ENCODE results near the gene GOSR1.
"Not testable (repeated sequence)": the region's sequence is repeated elsewhere in the genome, so short reads cannot be mapped to it uniquely, and the experiment has no call there.

GOSR1 gene

DNA sequence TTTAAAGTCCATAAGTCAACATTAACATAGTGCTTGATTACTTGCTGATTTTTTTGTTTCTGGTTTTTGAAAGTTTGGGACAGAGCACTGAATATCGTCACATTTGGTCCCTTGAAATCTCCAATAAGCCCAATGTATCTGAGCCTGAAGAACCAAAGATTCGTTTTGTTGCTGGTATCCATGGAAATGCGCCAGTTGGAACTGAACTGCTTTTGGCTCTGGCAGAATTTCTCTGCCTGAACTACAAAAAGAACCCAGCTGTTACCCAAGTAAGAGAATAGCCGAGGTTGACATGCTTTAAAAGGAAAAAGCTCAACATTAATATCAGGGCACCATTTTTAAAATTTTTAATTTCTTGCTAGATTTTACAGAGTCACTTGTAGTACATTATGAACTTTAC, 27.7 kb upstream of the GOSR1 start:
- Histone ChIP-seq H3K4me1 (no peaks in the 10 kb centered on the region), H3K9me3 (no peaks in the 10 kb centered on the region), H3K4me3 (ENCODE audit: low read depth, low read length) (no peak overlapping the region), H3K27me3 (no peaks in the 10 kb centered on the region), H3K36me3 (no peaks in the 10 kb centered on the region; the same call in 1 of the 2 replicates)
- DNase-seq, result no peak
- TF ChIP-seq, protein P1, sequence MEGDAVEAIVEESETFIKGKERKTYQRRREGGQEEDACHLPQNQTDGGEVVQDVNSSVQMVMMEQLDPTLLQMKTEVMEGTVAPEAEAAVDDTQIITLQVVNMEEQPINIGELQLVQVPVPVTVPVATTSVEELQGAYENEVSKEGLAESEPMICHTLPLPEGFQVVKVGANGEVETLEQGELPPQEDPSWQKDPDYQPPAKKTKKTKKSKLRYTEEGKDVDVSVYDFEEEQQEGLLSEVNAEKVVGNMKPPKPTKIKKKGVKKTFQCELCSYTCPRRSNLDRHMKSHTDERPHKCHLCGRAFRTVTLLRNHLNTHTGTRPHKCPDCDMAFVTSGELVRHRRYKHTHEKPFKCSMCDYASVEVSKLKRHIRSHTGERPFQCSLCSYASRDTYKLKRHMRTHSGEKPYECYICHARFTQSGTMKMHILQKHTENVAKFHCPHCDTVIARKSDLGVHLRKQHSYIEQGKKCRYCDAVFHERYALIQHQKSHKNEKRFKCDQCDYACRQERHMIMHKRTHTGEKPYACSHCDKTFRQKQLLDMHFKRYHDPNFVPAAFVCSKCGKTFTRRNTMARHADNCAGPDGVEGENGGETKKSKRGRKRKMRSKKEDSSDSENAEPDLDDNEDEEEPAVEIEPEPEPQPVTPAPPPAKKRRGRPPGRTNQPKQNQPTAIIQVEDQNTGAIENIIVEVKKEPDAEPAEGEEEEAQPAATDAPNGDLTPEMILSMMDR (IDR thresholded peaks at IDR 0.05; ENCODE audit: low read depth, low read length), result no peak

DNA sequence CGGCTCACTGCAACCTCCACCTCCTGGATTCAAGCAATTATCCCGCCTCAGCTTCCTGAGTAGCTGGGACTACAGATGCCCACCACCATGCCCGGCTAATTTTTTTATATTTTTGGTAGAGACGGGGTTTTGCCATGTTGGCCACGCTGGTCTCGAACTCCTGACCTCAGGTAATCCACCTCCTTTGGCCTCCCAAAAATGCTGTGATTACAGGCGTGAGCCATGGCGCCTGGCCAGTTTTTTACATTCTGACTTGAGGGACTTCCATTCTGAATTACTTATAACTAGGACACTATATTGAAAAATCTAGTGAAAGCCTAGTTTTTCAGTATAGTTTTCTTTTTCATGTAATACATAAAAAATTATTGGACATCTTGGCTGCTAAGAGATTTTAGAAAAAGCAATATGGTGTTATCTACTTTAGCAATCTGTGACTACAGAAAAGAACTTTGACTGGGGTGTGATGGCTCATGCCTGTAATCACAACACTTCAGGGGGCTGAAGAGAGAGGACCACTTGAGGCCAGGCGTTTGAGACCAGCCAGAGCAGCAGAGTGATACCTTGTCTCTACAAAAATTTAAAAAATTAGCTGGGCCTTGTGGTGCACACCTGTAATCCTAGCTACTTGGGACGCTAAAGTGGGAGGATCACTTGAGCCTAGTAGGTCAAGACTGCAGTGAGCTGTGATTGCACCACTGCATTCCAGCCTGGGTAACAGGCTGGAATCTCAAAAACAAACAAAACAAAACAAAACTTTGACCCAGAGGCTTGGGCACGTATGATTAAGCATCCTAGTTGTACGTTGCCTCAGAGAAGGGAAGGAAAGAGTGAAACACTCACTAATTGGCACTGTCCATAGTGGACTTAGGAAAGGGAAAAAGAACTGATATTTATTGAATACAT, 26.8 kb upstream of the GOSR1 start:
- TF ChIP-seq, protein P1 (IDR thresholded peaks at IDR 0.05; ENCODE audit: low read depth, low read length), result no peak
- DNase-seq, result no peak

DNA sequence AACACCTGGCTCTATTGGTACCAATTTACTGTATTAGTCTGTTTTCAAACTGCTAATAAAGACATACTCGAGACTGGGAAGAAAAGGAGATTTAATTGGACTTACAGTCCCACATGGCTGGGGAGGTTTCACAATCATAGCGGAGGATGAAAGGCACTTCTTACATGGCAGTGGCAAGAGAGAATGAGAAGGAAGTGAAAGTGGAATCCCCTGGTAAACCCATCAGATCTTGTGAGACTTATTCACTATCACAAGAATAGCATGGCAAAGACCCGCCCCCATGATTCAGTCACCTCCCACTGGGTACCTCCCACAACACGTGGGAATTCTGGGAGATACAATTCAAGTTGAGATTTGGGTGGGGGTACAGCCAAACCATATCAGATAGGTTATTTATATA, 22.6 kb upstream of the GOSR1 start:
- Histone ChIP-seq H3K4me3 (ENCODE audit: low read depth, low read length) (no peak overlapping the region), H3K4me1 (no peaks in the 10 kb centered on the region), H3K9me3 (no peaks in the 10 kb centered on the region), H3K27me3 (no peaks in the 10 kb centered on the region), H3K36me3 (peaks cover 3% of the 10 kb centered on the region)
- TF ChIP-seq, protein P1 (IDR thresholded peaks at IDR 0.05; ENCODE audit: low read depth, low read length), result no peak
- no peak for DNase-seq

More for the DNA sequence above, 26.8 kb upstream of the GOSR1 start:
- Histone ChIP-seq H3K36me3 (no peaks in the 10 kb centered on the region; the same call in 1 of the 2 replicates), H3K4me1 (no peaks in the 10 kb centered on the region), H3K4me3 (ENCODE audit: low read depth, low read length) (no peak overlapping the region), H3K9me3 (no peaks in the 10 kb centered on the region), H3K27me3 (no peaks in the 10 kb centered on the region)

DNA sequence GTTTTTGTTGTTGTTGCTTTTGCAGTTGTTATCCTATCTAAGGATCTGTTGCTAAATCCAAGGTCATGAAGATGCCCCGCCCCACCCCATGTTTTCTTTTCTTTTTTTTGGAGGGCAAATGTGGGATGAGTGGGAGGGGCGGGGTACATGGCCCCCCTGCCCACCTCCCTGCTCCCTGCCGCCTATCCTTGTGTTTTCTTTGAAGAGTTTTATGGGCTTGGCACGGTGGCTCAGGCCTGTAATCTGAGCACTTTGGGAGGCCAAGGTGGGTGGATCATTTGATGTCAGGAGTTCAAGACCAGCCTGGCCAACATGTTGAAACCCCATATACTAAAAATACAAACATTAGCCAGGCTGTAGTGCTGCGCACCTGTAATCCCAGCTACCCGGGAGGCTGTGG, 18.8 kb upstream of the GOSR1 start:
- Histone ChIP-seq H3K36me3 (peaks cover 3% of the 10 kb centered on the region), H3K9me3 (no peaks in the 10 kb centered on the region), H3K27me3 (no peaks in the 10 kb centered on the region), H3K4me3 (ENCODE audit: low read depth, low read length) (no peak overlapping the region), H3K4me1 (no peaks in the 10 kb centered on the region)
- TF ChIP-seq, protein P1 (IDR thresholded peaks at IDR 0.05; ENCODE audit: low read depth, low read length), result no peak
- no peak for DNase-seq

DNA sequence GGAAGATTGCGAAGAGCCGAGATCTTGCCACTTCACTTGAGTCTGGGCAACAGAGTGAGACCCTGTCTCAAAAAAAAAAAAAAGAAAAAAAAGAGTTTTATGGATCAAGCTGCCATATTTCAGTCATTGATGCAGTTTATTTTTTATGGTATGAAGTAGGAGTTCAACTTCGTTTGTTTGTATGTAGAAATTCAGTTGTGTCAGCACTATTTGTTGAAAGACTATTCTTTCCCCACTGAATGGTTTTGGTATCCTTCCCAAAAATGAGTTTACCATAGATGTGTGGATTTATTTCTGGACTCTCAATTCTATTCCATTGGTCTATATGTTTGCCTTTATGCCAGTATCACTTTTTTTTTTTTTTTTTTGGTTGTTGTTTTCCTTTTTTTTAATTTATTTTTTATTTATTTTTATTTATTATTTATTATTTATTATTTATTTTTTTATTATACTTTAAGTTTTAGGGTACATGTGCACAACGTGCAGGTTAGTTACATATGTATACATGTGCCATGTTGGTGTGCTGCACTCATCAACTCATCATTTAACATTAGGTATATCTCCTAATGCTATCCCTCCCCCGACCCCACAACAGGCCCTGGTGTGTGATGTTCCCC, 18.3 kb upstream of the GOSR1 start:
- not testable (repeated sequence) for H3K27me3 ChIP-seq; H3K9me3 ChIP-seq; DNase-seq; H3K4me1 ChIP-seq; H3K4me3 ChIP-seq (ENCODE audit: low read depth, low read length); H3K36me3 ChIP-seq

DNA sequence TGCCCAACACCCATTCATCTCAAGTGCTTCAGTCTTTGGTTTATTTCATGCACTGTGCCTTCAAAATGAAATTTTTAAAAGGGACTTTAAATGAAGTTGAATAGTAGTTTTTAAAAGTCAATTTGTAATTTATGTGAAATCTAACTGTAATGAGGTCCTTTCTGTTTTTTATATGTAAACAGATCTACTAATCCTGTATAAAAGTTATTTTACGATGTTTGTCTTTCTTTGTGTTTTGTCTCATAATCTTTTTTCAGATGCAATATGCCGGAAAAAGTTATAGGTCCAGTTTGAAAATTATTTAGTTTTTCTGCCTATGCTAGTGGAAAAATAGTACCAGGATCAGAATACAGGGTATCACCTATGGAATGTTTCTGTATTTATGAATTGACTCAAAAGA, 8.7 kb upstream of the GOSR1 start:
- Histone ChIP-seq H3K4me1 (no peaks in the 10 kb centered on the region), H3K27me3 (no peaks in the 10 kb centered on the region), H3K9me3 (no peaks in the 10 kb centered on the region), H3K4me3 (ENCODE audit: low read depth, low read length) (no peak overlapping the region), H3K36me3 (no peaks in the 10 kb centered on the region)
- DNase-seq, result no peak
- TF ChIP-seq, protein P1 (IDR thresholded peaks at IDR 0.05; ENCODE audit: low read depth, low read length), result no peak

All from BE2C (cell line).